GM23338 (cell line): Measurements from ENCODE around the gene FABP6. TPM values are rescaled to one million over a fixed set of nuclear protein-coding genes. Genes with fewer than 3 reads are reported as not detected.
A peak's percentile ranks its signal among the peaks of the same experiment; 100 is the strongest.

Experiments
- ATAC-seq: fragments of 200-7000 bp; cut with Tn5 transposase; 3 replicates; pipeline ENCODE4 v1.9.1; 2020
- DNase-seq: peaks from one replicate; pipeline ENCODE4 v3.0.0-alpha.2; 2015; ENCODE audit warnings: low spot score
- H2AFZ ChIP-seq: fragments of 200-600 bp; sonication (generic); 2 replicates; pipeline ENCODE4 v1.8.0; 2016; ENCODE audit warnings: antibody characterized with exemption, mild to moderate bottlenecking, moderate library complexity
- H3F3A ChIP-seq: fragments of 200-600 bp; sonication (generic); replicated peaks from 2 replicates; pipeline ENCODE4 v1.8.0; 2017; ENCODE audit warnings: antibody characterized with exemption, mixed run types, low read depth
- H3K27ac ChIP-seq: fragments of 200-600 bp; sonication (generic); 2 replicates; pipeline ENCODE4 v1.6.1; 2016; ENCODE audit warnings: low read depth
- H3K27me3 ChIP-seq: fragments of 200-600 bp; sonication (generic); 2 replicates; pipeline ENCODE4 v1.8.0; 2016; ENCODE audit warnings: mild to moderate bottlenecking, mixed run types, moderate library complexity; ENCODE audit not compliant: insufficient read depth
- H3K36me3 ChIP-seq: fragments of 200-600 bp; sonication (generic); 2 replicates; pipeline ENCODE4 v1.8.0; 2016; ENCODE audit warnings: mild to moderate bottlenecking; ENCODE audit not compliant: insufficient read depth
- H3K4me1 ChIP-seq: fragments of 200-600 bp; sonication (generic); 2 replicates; pipeline ENCODE4 v1.8.0; 2016; ENCODE audit warnings: mild to moderate bottlenecking, moderate library complexity; ENCODE audit not compliant: insufficient read depth
- H3K4me2 ChIP-seq: fragments of 200-600 bp; sonication (generic); 2 replicates; pipeline ENCODE4 v1.7.1; 2017; ENCODE audit warnings: mixed run types
- H3K4me3 ChIP-seq: fragments of 200-600 bp; sonication (generic); 2 replicates; pipeline ENCODE4 v1.6.1; 2016; ENCODE audit warnings: mixed run types
- H3K79me2 ChIP-seq: fragments of 200-600 bp; sonication (generic); replicated peaks from 2 replicates; pipeline ENCODE4 v1.8.0; 2017; ENCODE audit warnings: mild to moderate bottlenecking; ENCODE audit not compliant: insufficient read depth
- H3K9me2 ChIP-seq: fragments of 200-600 bp; sonication (generic); 2 replicates; pipeline ENCODE4 v1.8.0; 2017; ENCODE audit not compliant: insufficient read depth
- H4K20me1 ChIP-seq: fragments of 200-600 bp; sonication (generic); replicated peaks from 2 replicates; pipeline ENCODE4 v1.8.0; 2017; ENCODE audit warnings: mild to moderate bottlenecking; ENCODE audit not compliant: insufficient read depth
- H3K27ac Mint-ChIP-seq: 2 replicates; pipeline ENCODE4 v1.8.0; 2020; ENCODE audit warnings: inconsistent platforms, mild to moderate bottlenecking, moderate library complexity, mixed read lengths
- H3K27me3 Mint-ChIP-seq: 3 replicates; pipeline ENCODE4 v1.8.0; 2022; ENCODE audit warnings: low read depth, mild to moderate bottlenecking, moderate library complexity, mixed read lengths, inconsistent platforms; ENCODE audit not compliant: insufficient read depth, poor library complexity
- H3K36me3 Mint-ChIP-seq: 3 replicates; pipeline ENCODE4 v1.8.0; 2021; ENCODE audit warnings: low read depth, mild to moderate bottlenecking, inconsistent platforms, moderate library complexity, mixed read lengths
- H3K4me1 Mint-ChIP-seq: 3 replicates; pipeline ENCODE4 v1.8.0; 2020; ENCODE audit warnings: mild to moderate bottlenecking, inconsistent platforms, mixed read lengths
- H3K4me3 Mint-ChIP-seq: 3 replicates; pipeline ENCODE4 v1.8.0; 2021; ENCODE audit warnings: moderate library complexity, mild to moderate bottlenecking, inconsistent platforms, mixed read lengths
- H3K9me3 Mint-ChIP-seq: 3 replicates; pipeline ENCODE4 v1.8.0; 2020; ENCODE audit warnings: moderate library complexity, mild to moderate bottlenecking, inconsistent platforms, mixed read lengths
- EZH2 ChIP-seq: fragments of 200-600 bp; sonication (generic); IDR thresholded peaks from one replicate; pipeline ENCODE4 v1.8.0; 2017; ENCODE audit warnings: antibody characterized with exemption, mild to moderate bottlenecking, low read depth; ENCODE audit not compliant: unreplicated experiment
- NANOG ChIP-seq: IDR thresholded peaks from 2 replicates; pipeline ENCODE4 v1.6.1; 2016; ENCODE audit warnings: antibody characterized with exemption, borderline replicate concordance
- STAT1 ChIP-seq: IDR thresholded peaks from one replicate; pipeline ENCODE4 v1.6.1; 2016; ENCODE audit warnings: antibody characterized with exemption; ENCODE audit not compliant: unreplicated experiment
- ZNF114 ChIP-seq: fragments of 250-450 bp; sonication (Bioruptor Pico); IDR thresholded peaks from 2 replicates; pipeline ENCODE4 v1.5.0; 2020; ENCODE audit warnings: mild to moderate bottlenecking, moderate library complexity
- ZNF331 ChIP-seq: fragments of 250-450 bp; sonication (Bioruptor Pico); IDR thresholded peaks from 2 replicates; pipeline ENCODE4 v1.5.0; 2020; ENCODE audit warnings: low read depth, mild to moderate bottlenecking, moderate library complexity
- polyA plus RNA-seq: library from polyadenylated mRNA; unstranded; fragments of >200 nt; fragmentation: Nextera tagmentation; extraction: Ambion mirVana; gene quantifications from 2 replicates; pipeline ENCODE4 v1.2.1, GENCODE V29; 2016
- total RNA-seq: library from RNA; depleted of rRNA; stranded (reverse); fragments of >200 nt; shearing (Covaris generic); gene quantifications from 2 replicates; pipeline ENCODE4 v1.2.3, GENCODE V29; 2014
- TF ChIP-seq, protein P1 (sequence below): fragments of 250-450 bp; sonication (Bioruptor Pico); IDR thresholded peaks from 2 replicates; pipeline ENCODE4 v1.5.0; 2020; ENCODE audit warnings: mild to moderate bottlenecking, moderate library complexity

FABP6 gene
- total and polyA plus RNA-seq, 2 experiments from 2014 or later: 2.2 to 7.5 TPM

DNA sequence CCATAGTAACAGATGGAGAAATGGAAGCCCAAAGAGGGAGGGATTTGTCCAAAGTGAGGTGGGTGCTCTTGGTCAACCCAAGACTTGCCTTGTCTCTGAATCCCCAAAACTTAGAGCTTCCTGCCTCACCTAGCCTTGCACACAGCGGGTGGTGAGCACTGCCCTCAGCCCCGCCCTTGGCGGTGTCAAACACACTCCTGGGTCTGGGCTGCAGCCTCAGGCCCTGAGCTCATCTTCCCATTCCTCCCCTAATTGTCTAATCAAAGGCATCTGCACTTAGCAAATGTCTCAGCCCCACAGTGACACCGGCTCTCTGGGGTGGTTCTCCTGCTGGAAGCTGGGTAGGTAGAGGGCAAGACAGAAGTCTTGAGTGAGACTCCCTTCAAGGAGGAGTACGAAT, 20.9 kb downstream of the FABP6 start:
- H3K27me3 ChIP-seq: no peaks in the 10 kb centered on the region
- ATAC-seq: peak; percentile 43

More for the DNA sequence above, 20.9 kb downstream of the FABP6 start:
- peaks cover 16% of the 10 kb centered on the region for H3K4me1 Mint-ChIP-seq
- Histone ChIP-seq H3K4me1 (0 out of 2 replicates have a peak, but pooled peaks cover 5% of the 10 kb centered on the region), H3K27ac (no peak overlapping the region), H3K4me3 (no peak overlapping the region), H4K20me1 (peaks cover 5% of the 10 kb centered on the region), H3K36me3 (0 out of 2 replicates have a peak, but pooled peaks cover 7% of the 10 kb centered on the region), H3K79me2 (no peaks in the 10 kb centered on the region), H3K4me2 (no peak overlapping the region), H3K9me2 (no peaks in the 10 kb centered on the region), H3F3A (peaks cover 6% of the 10 kb centered on the region; the same call in 1 of the 2 replicates), H2AFZ (no peak overlapping the region)
- no peak overlapping the region for H3K4me3 Mint-ChIP-seq
- H3K36me3 Mint-ChIP-seq: peaks cover 42% of the 10 kb centered on the region
- no peak overlapping the region for H3K27ac Mint-ChIP-seq
- H3K27me3 Mint-ChIP-seq: peaks cover 9% of the 10 kb centered on the region
- DNase-seq: no peak
- no peak for TF ChIP-seq EZH2
- TF ChIP-seq, protein P1, sequence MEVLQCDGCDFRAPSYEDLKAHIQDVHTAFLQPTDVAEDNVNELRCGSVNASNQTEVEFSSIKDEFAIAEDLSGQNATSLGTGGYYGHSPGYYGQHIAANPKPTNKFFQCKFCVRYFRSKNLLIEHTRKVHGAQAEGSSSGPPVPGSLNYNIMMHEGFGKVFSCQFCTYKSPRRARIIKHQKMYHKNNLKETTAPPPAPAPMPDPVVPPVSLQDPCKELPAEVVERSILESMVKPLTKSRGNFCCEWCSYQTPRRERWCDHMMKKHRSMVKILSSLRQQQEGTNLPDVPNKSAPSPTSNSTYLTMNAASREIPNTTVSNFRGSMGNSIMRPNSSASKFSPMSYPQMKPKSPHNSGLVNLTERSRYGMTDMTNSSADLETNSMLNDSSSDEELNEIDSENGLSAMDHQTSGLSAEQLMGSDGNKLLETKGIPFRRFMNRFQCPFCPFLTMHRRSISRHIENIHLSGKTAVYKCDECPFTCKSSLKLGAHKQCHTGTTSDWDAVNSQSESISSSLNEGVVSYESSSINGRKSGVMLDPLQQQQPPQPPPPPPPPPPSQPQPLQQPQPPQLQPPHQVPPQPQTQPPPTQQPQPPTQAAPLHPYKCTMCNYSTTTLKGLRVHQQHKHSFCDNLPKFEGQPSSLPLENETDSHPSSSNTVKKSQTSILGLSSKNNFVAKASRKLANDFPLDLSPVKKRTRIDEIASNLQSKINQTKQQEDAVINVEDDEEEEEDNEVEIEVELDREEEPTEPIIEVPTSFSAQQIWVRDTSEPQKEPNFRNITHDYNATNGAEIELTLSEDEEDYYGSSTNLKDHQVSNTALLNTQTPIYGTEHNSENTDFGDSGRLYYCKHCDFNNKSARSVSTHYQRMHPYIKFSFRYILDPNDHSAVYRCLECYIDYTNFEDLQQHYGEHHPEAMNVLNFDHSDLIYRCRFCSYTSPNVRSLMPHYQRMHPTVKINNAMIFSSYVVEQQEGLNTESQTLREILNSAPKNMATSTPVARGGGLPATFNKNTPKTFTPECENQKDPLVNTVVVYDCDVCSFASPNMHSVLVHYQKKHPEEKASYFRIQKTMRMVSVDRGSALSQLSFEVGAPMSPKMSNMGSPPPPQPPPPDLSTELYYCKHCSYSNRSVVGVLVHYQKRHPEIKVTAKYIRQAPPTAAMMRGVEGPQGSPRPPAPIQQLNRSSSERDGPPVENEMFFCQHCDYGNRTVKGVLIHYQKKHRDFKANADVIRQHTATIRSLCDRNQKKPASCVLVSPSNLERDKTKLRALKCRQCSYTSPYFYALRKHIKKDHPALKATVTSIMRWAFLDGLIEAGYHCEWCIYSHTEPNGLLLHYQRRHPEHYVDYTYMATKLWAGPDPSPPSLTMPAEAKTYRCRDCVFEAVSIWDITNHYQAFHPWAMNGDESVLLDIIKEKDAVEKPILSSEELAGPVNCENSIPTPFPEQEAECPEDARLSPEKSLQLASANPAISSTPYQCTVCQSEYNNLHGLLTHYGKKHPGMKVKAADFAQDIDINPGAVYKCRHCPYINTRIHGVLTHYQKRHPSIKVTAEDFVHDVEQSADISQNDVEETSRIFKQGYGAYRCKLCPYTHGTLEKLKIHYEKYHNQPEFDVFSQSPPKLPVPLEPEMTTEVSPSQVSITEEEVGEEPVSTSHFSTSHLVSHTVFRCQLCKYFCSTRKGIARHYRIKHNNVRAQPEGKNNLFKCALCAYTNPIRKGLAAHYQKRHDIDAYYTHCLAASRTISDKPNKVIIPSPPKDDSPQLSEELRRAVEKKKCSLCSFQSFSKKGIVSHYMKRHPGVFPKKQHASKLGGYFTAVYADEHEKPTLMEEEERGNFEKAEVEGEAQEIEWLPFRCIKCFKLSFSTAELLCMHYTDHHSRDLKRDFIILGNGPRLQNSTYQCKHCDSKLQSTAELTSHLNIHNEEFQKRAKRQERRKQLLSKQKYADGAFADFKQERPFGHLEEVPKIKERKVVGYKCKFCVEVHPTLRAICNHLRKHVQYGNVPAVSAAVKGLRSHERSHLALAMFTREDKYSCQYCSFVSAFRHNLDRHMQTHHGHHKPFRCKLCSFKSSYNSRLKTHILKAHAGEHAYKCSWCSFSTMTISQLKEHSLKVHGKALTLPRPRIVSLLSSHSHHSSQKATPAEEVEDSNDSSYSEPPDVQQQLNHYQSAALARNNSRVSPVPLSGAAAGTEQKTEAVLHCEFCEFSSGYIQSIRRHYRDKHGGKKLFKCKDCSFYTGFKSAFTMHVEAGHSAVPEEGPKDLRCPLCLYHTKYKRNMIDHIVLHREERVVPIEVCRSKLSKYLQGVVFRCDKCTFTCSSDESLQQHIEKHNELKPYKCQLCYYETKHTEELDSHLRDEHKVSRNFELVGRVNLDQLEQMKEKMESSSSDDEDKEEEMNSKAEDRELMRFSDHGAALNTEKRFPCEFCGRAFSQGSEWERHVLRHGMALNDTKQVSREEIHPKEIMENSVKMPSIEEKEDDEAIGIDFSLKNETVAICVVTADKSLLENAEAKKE (CRISPR knock-in tag): no peak
- no peak for TF ChIP-seq STAT1
- TF ChIP-seq ZNF114 (CRISPR knock-in tag): no peak
- TF ChIP-seq ZNF331 (CRISPR knock-in tag): no peak
- TF ChIP-seq NANOG: no peak
- no peaks in the 10 kb centered on the region for H3K9me3 Mint-ChIP-seq
